ENCODE data around the gene SLC17A9.

Gene SLC17A9

DNA sequence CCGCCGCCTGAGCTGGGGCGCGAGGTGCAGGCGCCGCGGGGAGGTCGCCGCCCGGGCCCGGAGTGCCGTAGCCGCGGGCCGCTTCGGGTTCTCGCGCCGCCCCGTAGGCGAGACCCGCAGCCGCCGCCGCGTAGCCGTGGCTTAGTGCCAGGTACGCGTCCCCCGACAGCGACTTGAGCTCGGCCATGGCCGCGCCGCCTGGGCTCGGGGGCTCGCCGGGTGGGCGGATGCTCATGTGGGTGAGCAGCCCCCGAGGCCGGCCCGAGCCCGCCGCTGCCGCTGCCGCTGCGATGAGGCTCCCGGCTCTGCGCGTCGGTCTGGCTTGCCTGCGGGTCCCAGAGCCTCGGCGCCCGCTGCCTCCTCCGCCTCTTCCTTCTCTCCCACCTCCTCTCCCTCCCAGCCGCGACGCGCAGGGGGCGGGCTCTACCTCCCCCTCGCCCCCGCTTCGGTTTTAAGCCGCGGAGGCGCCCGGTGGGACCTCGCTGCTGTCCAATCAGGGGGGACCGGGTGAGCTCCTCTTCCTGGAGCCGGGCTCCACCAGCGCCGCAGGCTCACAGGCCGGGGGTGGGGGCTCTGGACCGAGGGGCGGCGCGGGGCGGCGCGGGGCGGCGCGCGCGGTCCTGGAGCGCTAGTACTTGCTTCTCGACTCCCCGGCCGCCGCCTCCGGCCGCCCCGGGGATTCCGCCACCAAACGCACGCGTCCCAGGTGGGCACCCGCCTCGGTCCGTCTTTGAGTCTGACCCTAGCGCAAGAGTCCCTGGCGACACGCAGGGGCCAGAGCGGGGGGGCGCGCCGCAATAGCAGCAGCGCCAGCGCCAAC is 54.2 kb downstream of the SLC17A9 start, which contains the start of gene BHLHE23:
Gene BHLHE23, minus strand, starts transcription at position 425 of the 820 bp plus-strand sequence. Its CDS starts 190 bp downstream, at position 235.
- no peak for DNase-seq

DNA sequence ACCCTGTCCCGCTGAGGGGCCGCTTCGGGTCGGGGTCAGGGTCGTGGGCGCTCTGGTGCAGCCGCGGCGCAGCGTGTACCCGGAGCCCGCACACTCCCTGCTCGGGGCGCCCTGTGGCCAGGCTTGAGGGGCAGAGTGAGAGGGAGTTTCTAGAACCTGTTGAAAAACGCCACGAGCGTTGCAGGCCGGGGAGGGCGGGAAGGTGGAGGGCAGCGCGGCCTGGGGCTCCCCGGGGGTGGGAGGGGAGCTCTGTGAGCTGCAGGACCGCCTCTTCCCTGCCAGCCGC is 54.8 kb downstream of the SLC17A9 start:
- DNase-seq = no peak

DNA sequence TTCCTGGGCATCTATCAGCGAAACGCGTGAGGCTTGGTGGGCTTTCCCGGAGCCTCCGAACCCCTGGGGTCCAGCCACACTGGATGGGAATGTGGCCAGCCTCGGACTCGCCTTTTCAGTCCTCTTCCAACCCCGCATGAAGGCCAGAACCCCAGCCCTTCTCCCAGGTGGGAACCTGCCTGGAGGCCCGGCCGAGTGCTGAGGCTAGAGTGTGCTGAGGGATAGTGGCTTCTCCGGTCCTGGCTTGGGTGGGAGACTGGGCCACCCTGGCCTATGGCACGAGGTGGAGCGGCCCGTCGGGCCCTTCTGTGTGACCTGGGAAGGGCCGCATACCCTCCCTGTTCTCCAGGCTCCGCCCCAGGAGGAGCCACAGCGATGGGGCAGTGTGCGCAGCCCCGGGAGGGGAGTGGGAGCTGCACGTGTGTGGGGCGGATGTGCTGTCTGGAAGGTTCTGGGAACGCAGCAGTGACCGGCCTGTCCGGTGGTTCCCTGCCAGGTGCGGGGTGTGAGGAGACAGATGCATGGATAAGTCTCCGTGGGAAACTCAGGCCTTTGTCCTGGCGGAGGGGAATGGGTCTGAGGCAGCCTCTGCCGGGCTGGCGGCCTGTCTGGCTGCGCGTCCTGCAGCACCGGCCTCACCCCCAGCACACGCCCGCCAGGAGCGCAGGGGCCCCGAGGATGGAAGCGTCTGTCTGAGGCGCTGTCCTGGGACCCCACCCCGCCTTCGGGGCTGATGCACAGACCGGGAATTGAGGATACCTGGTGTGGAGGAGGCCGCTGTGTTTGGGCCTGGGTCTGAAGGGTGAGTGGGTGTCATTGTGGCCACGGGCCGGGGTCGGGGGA is 55.4 kb downstream of the SLC17A9 start:
- DNase-seq = no peak

DNA sequence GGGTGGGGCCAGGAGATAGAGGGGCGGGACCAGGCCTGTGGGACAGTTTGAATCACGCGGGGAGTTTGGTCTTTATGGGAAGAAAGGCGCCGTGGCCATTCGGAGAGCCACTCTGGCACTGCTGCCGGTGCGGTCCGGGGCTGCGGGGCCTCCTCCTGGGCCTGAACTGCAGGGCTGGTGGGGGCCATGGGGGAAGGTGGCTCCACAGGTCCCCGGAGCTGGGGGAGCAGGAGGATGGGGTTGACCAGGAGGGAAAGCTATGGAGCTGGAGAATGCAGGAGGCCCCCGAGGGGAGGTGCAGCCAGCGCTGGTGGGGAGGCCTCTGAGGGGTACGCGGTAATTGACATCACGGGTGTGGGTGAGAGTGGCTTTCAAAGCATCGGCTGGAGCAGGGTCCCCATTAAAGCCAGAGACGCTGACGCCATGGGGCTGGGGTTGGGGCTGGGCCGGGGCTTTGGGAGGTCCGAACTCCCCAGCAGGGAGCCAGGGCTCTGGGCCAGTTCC is 56.1 kb downstream of the SLC17A9 start:
- DNase-seq = no peak

DNA sequence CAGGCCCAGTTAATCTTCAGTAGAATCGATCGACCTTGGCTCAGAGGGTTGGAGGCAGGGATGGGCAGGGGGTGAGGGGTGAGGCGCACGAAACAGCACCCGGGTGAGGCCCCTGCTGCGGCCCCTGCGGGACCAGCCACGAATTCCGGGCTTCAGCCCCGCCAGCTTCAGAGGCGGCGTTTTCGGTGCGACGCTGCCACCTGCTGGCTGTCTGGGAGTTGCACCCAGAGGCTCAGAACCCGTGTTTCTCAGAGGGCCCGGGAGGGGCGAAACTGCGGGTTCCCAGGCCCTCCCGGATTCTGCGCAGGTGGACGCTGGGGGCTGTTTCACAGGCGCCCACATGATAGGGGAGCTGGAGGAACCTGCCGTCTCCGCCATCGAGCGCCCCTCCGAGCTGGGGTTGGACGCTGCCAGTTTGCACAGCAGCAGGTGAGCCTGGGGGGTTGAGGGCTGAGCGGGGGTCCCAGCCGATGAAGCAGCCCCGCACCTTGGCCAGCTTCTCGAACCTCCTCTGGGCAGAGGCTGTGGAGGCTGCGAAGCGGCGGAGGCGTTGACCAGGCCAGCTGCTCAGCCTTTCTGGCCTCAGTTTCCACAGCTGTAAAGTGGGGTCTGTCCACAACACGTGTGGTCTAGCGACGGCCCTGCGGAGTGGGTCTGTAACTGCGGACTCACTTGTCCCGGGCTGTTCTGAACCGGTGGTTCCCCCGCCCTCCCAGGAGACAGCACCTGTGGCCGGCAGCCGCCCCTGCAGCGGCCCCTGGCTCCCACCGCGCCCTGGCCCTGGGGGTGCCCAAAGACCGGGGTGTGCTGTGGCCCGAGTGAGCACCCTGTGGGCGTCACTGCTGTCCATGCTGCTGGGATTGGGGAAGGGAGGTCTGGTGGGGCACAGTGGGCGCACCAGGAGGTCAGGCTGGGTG is 56.8 kb downstream of the SLC17A9 start:
- peak; percentile 48 for DNase-seq

DNA sequence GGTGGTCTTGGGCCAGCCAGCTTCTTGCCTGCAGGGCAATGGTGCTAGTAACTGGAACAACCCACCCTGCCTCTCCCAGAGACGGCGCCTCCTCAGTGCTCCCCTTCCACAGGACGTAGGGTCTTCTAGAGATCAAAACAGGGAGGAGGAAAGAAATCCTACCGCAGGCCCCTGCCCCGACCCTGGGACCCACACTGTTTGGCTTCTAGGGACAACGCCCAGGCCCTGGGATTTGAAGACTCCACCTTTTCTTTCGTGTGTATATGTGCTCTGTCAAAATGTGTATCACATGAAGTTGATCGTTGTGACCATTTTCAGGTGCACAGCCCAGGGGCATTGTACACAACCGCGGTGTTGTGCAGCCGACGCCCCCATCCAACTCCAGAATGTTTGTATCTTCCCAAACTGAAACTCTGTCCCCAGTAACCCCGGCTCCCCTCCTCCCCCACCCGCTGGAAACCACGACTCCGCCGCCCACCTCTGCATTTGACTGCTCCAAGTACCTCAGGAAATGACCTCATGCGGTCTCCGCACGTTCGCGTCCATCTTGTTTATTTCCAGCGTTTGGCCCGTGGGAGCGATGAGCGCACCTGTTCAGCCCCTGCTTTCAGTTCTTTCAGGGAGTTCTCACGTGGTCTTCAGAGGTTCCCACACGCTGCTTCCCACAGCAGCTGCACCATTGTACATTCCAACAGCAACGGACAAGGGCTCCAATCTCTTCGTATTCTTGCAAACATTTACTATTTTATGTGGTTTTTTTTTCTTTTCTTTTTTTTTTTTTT is 57.7 kb downstream of the SLC17A9 start:
- DNase-seq = no peak

DNA sequence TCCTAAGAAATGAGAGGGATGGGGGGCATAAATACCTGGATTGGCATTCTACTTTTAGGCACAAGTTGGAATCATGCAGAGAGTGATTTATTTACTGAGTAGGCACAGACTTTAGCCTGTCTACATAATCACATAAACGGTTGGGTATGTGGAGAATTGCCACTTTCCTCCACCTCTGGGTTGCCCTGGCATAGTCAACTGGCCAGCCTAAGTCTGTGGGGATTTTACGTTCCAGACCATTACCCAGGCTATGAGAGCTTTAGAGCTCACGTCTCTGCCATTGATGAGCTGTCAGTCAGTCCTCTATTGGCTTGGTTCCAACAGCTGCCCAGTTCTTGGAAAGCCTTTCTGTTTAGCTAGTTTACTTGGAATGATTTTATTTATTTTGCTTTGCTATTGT is 59.3 kb downstream of the SLC17A9 start:
- DNase-seq = peak; percentile 26

DNA sequence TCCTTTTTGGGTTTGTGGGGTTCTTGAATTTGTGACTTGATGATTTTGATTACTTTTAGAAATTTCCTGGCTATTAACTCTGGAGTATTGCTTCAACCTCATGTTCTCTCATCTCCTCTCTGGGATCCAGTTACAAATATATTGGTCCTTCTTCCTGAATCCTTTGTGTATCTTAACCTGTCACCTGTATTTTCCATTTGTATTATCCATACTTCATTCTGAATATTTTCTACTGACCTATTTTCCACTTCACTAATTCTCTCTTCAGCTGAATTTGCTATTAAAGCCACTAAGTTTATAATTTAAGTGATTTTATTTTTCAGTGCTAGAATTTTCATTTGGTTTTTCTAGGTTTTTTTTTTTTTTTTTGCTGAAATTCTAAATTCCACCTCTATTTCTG is 60.7 kb downstream of the SLC17A9 start:
- DNase-seq = no peak

DNA sequence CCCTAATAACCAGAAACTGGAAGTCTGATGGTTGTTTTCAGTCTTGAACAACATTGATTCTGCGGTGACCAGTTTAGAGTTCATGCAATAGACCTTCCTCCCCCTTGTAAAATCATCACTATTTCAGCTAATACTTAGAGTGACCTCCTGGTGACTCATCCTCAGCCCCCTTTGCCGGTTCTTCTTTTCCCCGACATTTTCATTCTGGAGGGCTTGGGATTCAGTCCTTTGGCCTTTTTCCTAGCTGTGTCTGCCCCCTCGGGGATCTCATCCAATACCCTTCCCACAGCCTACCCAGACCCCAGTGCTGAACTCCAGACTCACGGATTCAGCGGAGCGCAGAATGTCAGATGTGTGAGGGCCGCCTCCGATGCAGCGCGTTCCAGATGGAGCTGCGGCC is 61.8 kb downstream of the SLC17A9 start:
- no peak for DNase-seq

DNA sequence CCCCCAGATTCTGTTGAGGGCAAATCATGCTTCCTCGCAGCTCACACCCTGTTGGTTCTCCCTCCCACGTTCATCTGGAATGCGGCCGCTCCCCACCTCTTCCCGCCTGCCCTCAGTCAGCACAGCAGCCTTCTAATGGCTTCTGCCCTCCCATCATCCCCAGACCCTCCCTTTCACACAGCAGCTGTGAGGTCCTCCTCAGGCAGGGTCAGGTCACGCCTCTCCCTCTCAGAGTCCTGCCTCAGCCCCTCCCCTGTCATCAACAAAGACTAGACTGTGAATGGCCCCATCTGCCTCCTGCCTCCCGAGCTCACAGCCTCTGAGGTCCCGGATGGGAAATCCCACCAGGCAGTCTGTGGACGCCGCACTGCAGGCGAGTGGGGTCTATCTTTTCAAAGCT is 62.2 kb downstream of the SLC17A9 start:
- no peak for DNase-seq

DNA sequence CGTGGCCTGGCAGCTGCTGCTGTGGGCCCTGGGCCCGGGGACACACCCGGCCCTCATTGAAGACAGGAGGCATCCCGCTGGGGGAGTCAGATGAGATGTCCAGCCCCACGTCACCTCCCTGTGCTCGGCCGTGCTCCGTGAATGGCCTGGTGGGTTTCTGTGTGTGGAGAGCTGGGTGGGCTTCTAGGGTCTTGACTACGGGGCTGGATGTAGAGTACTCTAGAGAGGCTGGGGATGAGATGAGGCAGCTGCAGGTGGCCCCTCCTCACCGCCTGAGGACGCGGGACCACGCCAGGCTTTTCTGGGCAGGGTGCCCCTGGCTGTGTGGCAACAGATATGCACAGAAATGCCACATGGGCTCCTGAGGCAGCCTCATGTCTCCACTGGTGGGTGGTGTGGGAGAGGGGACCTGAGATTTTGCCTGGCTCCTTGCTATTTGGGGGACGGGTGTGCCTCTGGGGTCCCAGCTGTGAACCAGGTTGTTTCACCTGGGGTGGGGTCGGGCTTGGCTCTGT is 62.7 kb downstream of the SLC17A9 start:
- DNase-seq = no peak

DNA sequence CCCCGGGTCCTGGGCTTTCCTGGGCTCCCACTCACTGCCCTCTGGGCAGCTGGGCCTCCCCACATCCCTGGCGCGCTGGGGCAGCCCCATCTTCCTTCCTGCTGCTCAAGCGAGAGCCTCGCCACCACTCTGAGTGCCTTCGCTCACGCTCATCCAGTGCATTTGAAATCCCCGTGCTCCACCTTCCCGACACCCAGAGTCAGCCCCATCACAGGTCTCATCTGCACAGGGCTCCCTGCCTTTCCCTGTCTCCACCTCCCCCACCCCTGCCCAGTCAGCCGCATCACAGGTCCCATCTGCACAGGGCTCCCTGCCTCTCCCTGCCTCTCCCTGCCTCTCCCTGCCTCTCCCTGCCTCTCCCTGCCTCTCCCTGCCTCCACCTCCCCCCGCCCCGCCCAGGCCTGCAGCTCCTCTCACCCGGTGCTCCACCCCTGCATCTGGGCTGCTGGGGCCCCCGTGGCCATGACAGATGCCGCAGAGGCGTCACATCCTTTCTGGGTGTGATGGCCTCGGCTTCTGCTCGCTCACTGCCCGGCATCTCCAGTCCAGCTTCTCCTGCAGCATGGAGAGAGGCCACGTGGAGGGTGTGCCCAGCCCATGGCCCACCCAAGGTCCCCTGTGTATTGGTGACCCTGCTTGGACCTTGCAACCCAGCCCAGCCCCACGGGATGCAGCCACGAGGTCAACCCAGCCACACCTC is 63.3 kb downstream of the SLC17A9 start:
- no peak for DNase-seq

DNA sequence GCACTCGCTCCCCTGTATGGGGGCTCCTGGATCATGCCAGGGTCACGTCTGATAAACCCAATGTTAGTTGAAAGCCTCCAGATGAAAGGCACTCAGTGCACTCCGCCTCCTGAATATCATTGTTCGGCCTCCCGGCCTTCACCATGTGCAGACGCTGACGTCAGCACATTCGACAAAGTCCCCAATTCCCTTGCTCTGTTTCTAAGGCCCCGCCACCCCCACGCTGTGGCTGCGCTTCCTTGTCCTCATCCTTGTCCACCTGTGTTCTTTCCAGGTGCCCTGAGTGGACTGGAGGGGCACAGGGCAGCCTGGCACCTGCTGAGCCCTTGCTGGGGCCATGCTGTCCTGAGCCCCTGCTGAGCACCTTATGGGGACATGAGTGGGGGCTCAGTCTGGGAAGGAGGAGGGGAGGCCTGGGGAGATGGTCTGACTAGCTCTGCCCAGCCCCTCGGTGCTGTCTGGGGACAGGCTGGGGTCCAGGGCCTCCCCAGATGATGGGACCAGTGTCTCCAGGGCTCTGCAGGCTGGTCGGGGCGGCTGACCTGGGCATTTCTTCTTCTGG is 64.1 kb downstream of the SLC17A9 start:
- no peak for DNase-seq

DNA sequence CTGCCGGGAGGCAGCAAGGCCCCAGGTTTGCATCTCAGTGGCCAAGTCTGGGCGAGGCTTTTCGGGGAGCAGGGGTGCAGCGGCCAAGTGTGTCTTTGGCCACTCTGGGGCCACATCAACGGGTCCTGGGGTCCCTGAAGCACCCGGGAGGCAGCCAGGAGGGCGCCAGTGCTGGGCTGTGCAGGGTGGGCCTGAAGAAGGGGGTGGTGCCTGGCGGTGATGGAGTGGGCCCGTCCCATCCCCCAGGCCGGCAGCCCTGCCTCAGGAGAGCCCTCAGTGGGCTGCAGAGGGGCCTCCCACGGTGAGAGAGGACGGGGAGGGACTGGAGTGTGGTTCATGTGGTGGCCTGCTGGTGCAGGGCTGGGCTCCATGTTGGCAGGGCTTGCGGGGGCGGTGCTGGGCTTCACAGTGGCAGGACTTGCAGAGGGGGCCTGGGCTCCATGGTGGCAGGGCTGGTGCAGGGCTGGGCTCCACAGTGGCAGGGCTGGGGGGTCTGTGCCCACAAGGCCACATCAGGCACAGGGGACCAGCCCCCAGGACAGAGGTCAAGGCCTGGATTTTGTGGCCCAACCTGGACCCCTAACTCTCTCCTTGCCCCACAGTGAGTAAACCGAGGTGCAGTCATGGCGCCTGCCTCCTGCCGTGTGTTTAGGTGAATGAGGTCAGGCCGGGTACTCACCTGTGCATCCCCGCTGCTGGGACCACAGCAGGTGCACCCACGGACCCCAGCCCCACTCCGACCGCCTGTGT is 64.7 kb downstream of the SLC17A9 start:
- no peak for DNase-seq

DNA sequence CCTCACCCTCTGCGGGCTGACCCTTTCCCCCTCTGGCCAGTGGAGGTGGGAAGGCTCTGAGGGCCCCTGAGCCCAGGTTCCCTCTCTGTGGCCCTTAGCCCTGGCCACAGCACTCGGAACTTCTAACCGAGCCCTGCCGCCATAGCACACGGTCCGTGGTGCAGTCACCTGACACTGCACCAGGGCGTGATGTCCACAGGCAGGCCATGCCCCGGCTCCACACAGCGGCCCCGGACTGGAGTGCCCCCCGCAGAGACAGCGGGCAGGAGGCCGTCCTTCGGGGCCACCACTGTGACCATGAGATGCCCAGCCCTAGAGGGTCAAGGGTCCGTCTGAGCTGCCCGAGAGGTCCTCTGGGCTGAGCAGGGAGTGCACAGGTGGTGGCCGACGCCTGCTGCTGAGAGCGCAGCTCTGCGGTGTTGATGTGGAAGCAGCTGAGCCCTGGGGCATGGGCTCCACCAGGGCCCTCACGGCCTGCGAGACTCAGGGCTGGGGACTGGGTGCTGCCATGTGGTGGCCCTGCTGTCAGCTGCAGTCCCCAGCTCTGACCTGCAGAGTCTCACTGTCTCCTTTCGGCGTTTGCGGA is 65.4 kb downstream of the SLC17A9 start:
- DNase-seq = no peak
